H1 (cell line): ENCODE measurements around the gene ARHGEF28. TPM values are rescaled to one million over a fixed set of nuclear protein-coding genes. Genes with fewer than 3 reads are reported as not detected.

ENCODE experiments used
- CTCF ChIA-PET: fragments of 300-600 bp; sonication (Branson Sonifier 250); formaldehyde crosslinking; loops from one replicate; lab custom pipeline; 2021; ENCODE audit not compliant: partially characterized antibody; lab: Charles Lee
- POLR2A ChIA-PET: fragments of 300-600 bp; sonication (Branson Sonifier 250); formaldehyde crosslinking; loops from one replicate; lab custom pipeline; 2021; ENCODE audit warnings: inconsistent platforms; ENCODE audit not compliant: partially characterized antibody; lab: Charles Lee
- DNase-seq, 2 experiments: peaks; one replicate each; pipeline versions ENCODE4 v3.0.0 to v3.0.0-alpha.2; 2010 to 2022; ENCODE audit warnings: low spot score in 2 of 2, low read depth in 1 of 2, mixed read lengths in 1 of 2
- FAIRE-seq: peaks from 2 replicates; lab custom pipeline; 2011; peaks lifted over from hg19 to GRCh38; lab: Jason Lieb, UNC
- H2AFZ ChIP-seq: 2 replicates; pipeline ENCODE4 v1.8.1; 2012; ENCODE audit warnings: low read length, inconsistent platforms
- H2AK5ac ChIP-seq: 2 replicates; pipeline ENCODE4 v1.6.1; 2013; ENCODE audit warnings: low read depth, low read length
- H2BK120ac ChIP-seq: replicated peaks from 2 replicates; pipeline ENCODE3; 2013; ENCODE audit warnings: low read depth, low read length, inconsistent platforms
- H2BK12ac ChIP-seq: 2 replicates; pipeline ENCODE4 v1.6.1; 2013; ENCODE audit warnings: low read depth, low read length
- H2BK15ac ChIP-seq: 2 replicates; pipeline ENCODE4 v1.6.1; 2013; ENCODE audit warnings: low read length
- H2BK20ac ChIP-seq: 2 replicates; pipeline ENCODE4 v1.6.1; 2013; ENCODE audit warnings: low read length
- H2BK5ac ChIP-seq: 2 replicates; pipeline ENCODE4 v1.6.1; 2013; ENCODE audit warnings: low read depth, low read length
- H3K14ac ChIP-seq: 2 replicates; pipeline ENCODE4 v1.6.1; 2013; ENCODE audit warnings: inconsistent platforms; ENCODE audit not compliant: insufficient read length
- H3K18ac ChIP-seq: 2 replicates; pipeline ENCODE4 v1.6.1; 2013; ENCODE audit warnings: low read length; ENCODE audit errors: extremely low read depth
- H3K23ac ChIP-seq: 2 replicates; pipeline ENCODE4 v1.6.1; 2013; ENCODE audit warnings: inconsistent platforms; ENCODE audit not compliant: insufficient read length
- H3K23me2 ChIP-seq: 2 replicates; pipeline ENCODE4 v1.6.1; 2013; ENCODE audit warnings: low read depth, low read length
- H3K27ac ChIP-seq: 2 replicates; pipeline ENCODE4 v1.6.1; 2011; ENCODE audit warnings: low read depth, low read length, inconsistent platforms
- H3K27me3 ChIP-seq, 4 experiments: replicated peaks in 1 of 4; 1 replicate in 1 of 4; 2 replicates in 3 of 4; pipeline versions ENCODE4 v1.6.1 to v1.8.1; 2011 to 2013; ENCODE audit warnings: low read length in 3 of 4, mild to moderate bottlenecking in 3 of 4, inconsistent platforms in 2 of 4, mixed read lengths in 2 of 4, moderate library complexity in 1 of 4; ENCODE audit not compliant: control insufficient read depth in 3 of 4, insufficient read depth in 3 of 4; ENCODE audit errors: extremely low read depth in 1 of 4
- H3K36me3 ChIP-seq, 4 experiments: 2 replicates each; pipeline versions ENCODE4 v1.6.1 to v1.8.1; 2011 to 2013; ENCODE audit warnings: mild to moderate bottlenecking in 4 of 4, low read length in 3 of 4, moderate library complexity in 2 of 4, control low read depth in 1 of 4, inconsistent platforms in 1 of 4; ENCODE audit not compliant: insufficient read depth in 4 of 4, control insufficient read depth in 2 of 4
- H3K4ac ChIP-seq: replicated peaks from 2 replicates; pipeline ENCODE3; 2013; ENCODE audit warnings: low read length, low read depth, mixed read lengths, inconsistent platforms; ENCODE audit not compliant: insufficient read length
- H3K4me1 ChIP-seq, 4 experiments: replicated peaks in 1 of 4; 1 replicate in 1 of 4; 2 replicates in 3 of 4; pipeline versions ENCODE4 v1.6.1 to v1.8.1; 2011 to 2013; ENCODE audit warnings: low read length in 3 of 4, inconsistent platforms in 2 of 4, mixed read lengths in 1 of 4; ENCODE audit not compliant: insufficient read depth in 4 of 4, control insufficient read depth in 3 of 4
- H3K4me2 ChIP-seq, 2 experiments: 2 replicates each; pipeline versions ENCODE4 v1.6.1 to v1.8.1; 2011 to 2013; ENCODE audit warnings: low read depth in 2 of 2, low read length in 2 of 2, control low read depth in 1 of 2, inconsistent platforms in 1 of 2, mild to moderate bottlenecking in 1 of 2; ENCODE audit not compliant: insufficient read depth in 1 of 2
- H3K4me3 ChIP-seq, 4 experiments: fragments of 200-600, 300-600 bp in 1 of 4; sonication (generic), shearing (Covaris generic), sonication (Bioruptor Twin) in 1 of 4; 2 replicates each; pipeline versions ENCODE4 v1.5.1 to v1.8.1; 2011 to 2016; ENCODE audit warnings: low read length in 4 of 4, low read depth in 3 of 4, control low read depth in 2 of 4, inconsistent platforms in 2 of 4, mild to moderate bottlenecking in 2 of 4, mixed read lengths in 1 of 4, moderate library complexity in 1 of 4; ENCODE audit not compliant: insufficient read depth in 2 of 4; ENCODE audit errors: extremely low read depth in 1 of 4
- H3K56ac ChIP-seq: replicated peaks from 2 replicates; pipeline ENCODE3; 2013; ENCODE audit warnings: low read depth, mild to moderate bottlenecking, mixed read lengths, low read length, inconsistent platforms; ENCODE audit not compliant: insufficient read length
- H3K79me1 ChIP-seq: 2 replicates; pipeline ENCODE4 v1.6.1; 2013; ENCODE audit warnings: low read depth, low read length, control low read depth
- H3K79me2 ChIP-seq, 2 experiments: 2 replicates each; pipeline versions ENCODE4 v1.6.1 to v1.8.1; 2012 to 2013; ENCODE audit warnings: low read length in 2 of 2, mild to moderate bottlenecking in 2 of 2, inconsistent platforms in 1 of 2; ENCODE audit not compliant: insufficient read depth in 2 of 2, control insufficient read depth in 1 of 2
- H3K9ac ChIP-seq, 4 experiments: replicated peaks in 1 of 4; 1 replicate in 1 of 4; 2 replicates in 3 of 4; pipeline versions ENCODE4 v1.6.1 to v1.8.1; 2011 to 2013; ENCODE audit warnings: low read depth in 3 of 4, low read length in 3 of 4, control low read depth in 2 of 4, mild to moderate bottlenecking in 2 of 4, moderate library complexity in 2 of 4, inconsistent platforms in 1 of 4; ENCODE audit errors: extremely low read depth in 1 of 4
- H3K9me3 ChIP-seq, 2 experiments: 2 replicates each; pipeline versions ENCODE4 v1.6.1 to v1.8.1; 2012 to 2013; ENCODE audit warnings: mild to moderate bottlenecking in 2 of 2, moderate library complexity in 2 of 2, control low read depth in 1 of 2, inconsistent platforms in 1 of 2, low read depth in 1 of 2, low read length in 1 of 2, mixed read lengths in 1 of 2; ENCODE audit not compliant: insufficient read depth in 2 of 2
- H4K20me1 ChIP-seq, 2 experiments: replicated peaks in 1 of 2; 2 replicates each; pipeline versions ENCODE3 to v1.8.1; 2011 to 2013; ENCODE audit warnings: inconsistent platforms in 2 of 2, low read length in 2 of 2, mild to moderate bottlenecking in 1 of 2; ENCODE audit not compliant: insufficient read depth in 2 of 2, control insufficient read depth in 1 of 2
- H4K5ac ChIP-seq: 2 replicates; pipeline ENCODE4 v1.6.1; 2013; ENCODE audit warnings: low read length, low read depth, mixed read lengths, inconsistent platforms; ENCODE audit not compliant: insufficient read length
- H4K8ac ChIP-seq: 2 replicates; pipeline ENCODE4 v1.8.0; 2013; ENCODE audit warnings: mild to moderate bottlenecking, moderate library complexity, low read length, inconsistent platforms; ENCODE audit not compliant: insufficient read depth; ENCODE audit errors: extremely low read depth
- H4K91ac ChIP-seq: replicated peaks from 2 replicates; pipeline ENCODE3; 2013; ENCODE audit warnings: low read length, mixed read lengths, inconsistent platforms; ENCODE audit not compliant: insufficient read length
- BACH1 ChIP-seq: IDR thresholded peaks from 2 replicates; pipeline ENCODE4 v1.6.1; 2012; ENCODE audit warnings: low read length, improper control_type of control experiment
- BCL11A ChIP-seq, 2 experiments: IDR thresholded peaks; one replicate each; pipeline ENCODE4 v1.6.1; 2011; ENCODE audit warnings: low read depth in 2 of 2, low read length in 2 of 2, mild to moderate bottlenecking in 2 of 2
- CTBP2 ChIP-seq: IDR thresholded peaks from 2 replicates; pipeline ENCODE4 v1.7.0; 2011; ENCODE audit warnings: borderline replicate concordance, mild to moderate bottlenecking, moderate library complexity, mixed read lengths, low read length; ENCODE audit not compliant: insufficient read depth, insufficient read length
- E2F6 ChIP-seq: IDR thresholded peaks from 2 replicates; pipeline ENCODE4 v1.6.1; 2012; ENCODE audit warnings: inconsistent platforms
- EZH2 ChIP-seq: fragments of 200-600 bp; sonication (generic); IDR thresholded peaks from 2 replicates; pipeline ENCODE4 v1.7.1; 2012; ENCODE audit warnings: low read depth, mild to moderate bottlenecking, moderate library complexity, low read length, inconsistent platforms; ENCODE audit not compliant: severe bottlenecking
- JUND ChIP-seq: IDR thresholded peaks from 2 replicates; pipeline ENCODE4 v1.6.1; 2011; ENCODE audit warnings: mild to moderate bottlenecking, improper control_type of control experiment, low read length
- RXRA ChIP-seq: IDR thresholded peaks from 2 replicates; pipeline ENCODE4 v1.6.1; 2011; ENCODE audit warnings: low read depth, mild to moderate bottlenecking, low read length, moderate library complexity; ENCODE audit not compliant: insufficient read depth
- SIN3A ChIP-seq, 2 experiments: IDR thresholded peaks in 1 of 2; conservative IDR thresholded peaks in 1 of 2; 2 replicates each; pipeline ENCODE4 v1.6.1; 2011 to 2012; ENCODE audit warnings: low read length in 2 of 2, improper control_type of control experiment in 1 of 2, low read depth in 1 of 2, mild to moderate bottlenecking in 1 of 2
- SIRT6 ChIP-seq: IDR thresholded peaks from one replicate; pipeline ENCODE4 v1.7.1; 2012; ENCODE audit warnings: low read length, inconsistent platforms
- SRF ChIP-seq: IDR thresholded peaks from 2 replicates; pipeline ENCODE4 v1.6.1; 2011; ENCODE audit warnings: mild to moderate bottlenecking, low read depth, low read length, moderate library complexity
- TAF7 ChIP-seq: optimal IDR thresholded peaks from 2 replicates; pipeline ENCODE3; 2011; ENCODE audit warnings: low read depth, mild to moderate bottlenecking, inconsistent platforms, low read length, moderate library complexity, borderline replicate concordance
- TBP ChIP-seq: IDR thresholded peaks from 2 replicates; pipeline ENCODE4 v1.6.1; 2011; ENCODE audit warnings: low read depth, low read length, improper control_type of control experiment
- WGBS, 2 experiments: shearing (Covaris generic) in 1 of 2; methylation state at CpG; one replicate each; pipeline versions ENCODE4 v1.1.6 to v1.1.7; 2013 to 2015; ENCODE audit warnings: low lambda C conversion rate in 2 of 2, mixed read lengths in 2 of 2, inconsistent platforms in 1 of 2, low coverage in 1 of 2, missing lambda C conversion rate in 1 of 2; ENCODE audit not compliant: insufficient replicate concordance in 2 of 2, insufficient coverage in 1 of 2, insufficient read length in 1 of 2; ENCODE audit errors: extremely low coverage in 1 of 2, missing lambda C conversion rate in 1 of 2; 5-methylcytosine and 5-hydroxymethylcytosine counted together
- polyA plus RNA-seq, 7 experiments: library from polyadenylated mRNA; depleted of rRNA in 3 of 7; stranded (reverse) in 5 of 7; unstranded in 2 of 7; fragments of >200 nt in 5 of 7; fragments of 200-250 nt in 2 of 7; gene quantifications; 1 replicate in 5 of 7; 2 replicates in 1 of 7; 4 replicates in 1 of 7; pipeline versions ENCODE4 v1.2.1 to v1.2.3, GENCODE V29; 2011 to 2013; ENCODE audit warnings: missing spikeins in 2 of 7, mixed read lengths in 2 of 7
- total RNA-seq: library from RNA; stranded (reverse); fragmentation: NEBNext Ultra II Directional; extraction: Animal tissue kit (Norgen Biotek cat#: 25700); gene quantifications from 2 replicates; pipeline ENCODE4 v1.2.1, GENCODE V29; 2021
- TF ChIP-seq, protein P1 (sequence below): IDR thresholded peaks from 2 replicates; pipeline ENCODE4 v1.6.1; 2011; ENCODE audit warnings: low read depth, mild to moderate bottlenecking, low read length; ENCODE audit not compliant: insufficient read depth

The ARHGEF28 gene
- total and polyA plus RNA-seq, 2 of the 8 experiments (the other 6 are each of a cell fraction or from before 2014, with no cell fraction given): 0.33 to 1.0 TPM

DNA sequence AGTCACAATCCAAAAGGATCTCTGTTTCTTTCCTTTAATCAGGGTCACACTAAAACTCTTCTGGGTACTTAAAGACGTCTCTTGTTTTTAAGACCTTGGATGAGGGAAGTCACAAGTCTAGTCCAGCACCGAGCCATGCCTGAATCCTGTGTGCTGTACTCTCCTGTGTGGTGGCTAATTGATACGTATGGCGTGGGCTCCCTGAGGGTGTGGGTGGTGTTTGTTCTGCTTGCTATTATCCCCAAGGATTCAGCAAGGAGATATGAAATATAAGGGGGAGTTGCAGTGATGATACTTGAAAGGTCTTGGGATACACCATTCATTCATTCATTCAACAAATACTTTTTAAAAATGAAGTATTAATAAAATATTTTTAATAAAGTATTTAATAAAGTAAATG, 128.3 kb downstream of the ARHGEF28 start:
- H3K23me2 ChIP-seq: no peaks in the 10 kb centered on the region
- no peak overlapping the region for H2BK120ac ChIP-seq
- no peaks in the 10 kb centered on the region for H3K4me1 ChIP-seq
- CTCF ChIA-PET: no interaction called here
- no peak overlapping the region for H2BK20ac ChIP-seq
- no peaks in the 10 kb centered on the region for H3K79me1 ChIP-seq
- H4K8ac ChIP-seq: no peak overlapping the region
- no peak overlapping the region for H3K18ac ChIP-seq
- H3K23ac ChIP-seq: no peak overlapping the region
- POLR2A ChIA-PET: no interaction called here
- no peak overlapping the region for H3K14ac ChIP-seq
- FAIRE-seq (no peak), DNase-seq (no peak)
- H3K9ac ChIP-seq: no peak overlapping the region
- H3K27me3 ChIP-seq: no peaks in the 10 kb centered on the region
- H4K91ac ChIP-seq: no peak overlapping the region
- no peak overlapping the region for H2BK15ac ChIP-seq
- no peaks in the 10 kb centered on the region for H3K9me3 ChIP-seq
- H3K79me2 ChIP-seq: no peaks in the 10 kb centered on the region
- no peak overlapping the region for H2AK5ac ChIP-seq
- H3K4me2 ChIP-seq: no peak overlapping the region
- WGBS, 2 experiments: 95% methylated on average over 4 of the region's 4 CpGs; no CpG with 5 or more reads in 1 of the 2 experiments
- H3K36me3 ChIP-seq: no peaks in the 10 kb centered on the region
- H4K5ac ChIP-seq: no peak overlapping the region
- H4K20me1 ChIP-seq: no peaks in the 10 kb centered on the region
- no peak overlapping the region for H2BK12ac ChIP-seq
- H3K4me3 ChIP-seq: no peak overlapping the region
- no peak overlapping the region for H3K4ac ChIP-seq
- no peak overlapping the region for H2BK5ac ChIP-seq
- H2AFZ ChIP-seq: no peak overlapping the region
- no peak overlapping the region for H3K56ac ChIP-seq
- H3K27ac ChIP-seq: no peak overlapping the region
- TF ChIP-seq CTBP2 (no peak), TAF7 (no peak), TBP (no peak), RXRA (no peak), SRF (no peak), SIN3A (conservative IDR thresholded peaks at IDR 0.05 in 1 of 2, IDR thresholded peaks at IDR 0.05 in 1 of 2; ENCODE audit: low read depth in 1 of 2, low read length in 2 of 2) (no peak), E2F6 (no peak), BACH1 (no peak), SIRT6 (no peak), EZH2 (no peak), BCL11A (IDR thresholded peaks at IDR 0.05; ENCODE audit: low read depth in 2 of 2, low read length in 2 of 2) (no peak), JUND (no peak)
- TF ChIP-seq, protein P1, sequence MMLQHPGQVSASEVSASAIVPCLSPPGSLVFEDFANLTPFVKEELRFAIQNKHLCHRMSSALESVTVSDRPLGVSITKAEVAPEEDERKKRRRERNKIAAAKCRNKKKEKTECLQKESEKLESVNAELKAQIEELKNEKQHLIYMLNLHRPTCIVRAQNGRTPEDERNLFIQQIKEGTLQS: no peak
